H1 (cell line): ENCODE measurements around the gene BMP4. TPM values are rescaled to one million over a fixed set of nuclear protein-coding genes. Genes with fewer than 3 reads are reported as not detected.

Source experiments
- CTCF ChIA-PET: fragments of 300-600 bp; sonication (Branson Sonifier 250); formaldehyde crosslinking; loops from one replicate; lab custom pipeline; 2021; ENCODE audit not compliant: partially characterized antibody; lab: Charles Lee
- POLR2A ChIA-PET: fragments of 300-600 bp; sonication (Branson Sonifier 250); formaldehyde crosslinking; loops from one replicate; lab custom pipeline; 2021; ENCODE audit warnings: inconsistent platforms; ENCODE audit not compliant: partially characterized antibody; lab: Charles Lee
- DNase-seq, 2 experiments: peaks; one replicate each; pipeline versions ENCODE4 v3.0.0 to v3.0.0-alpha.2; 2010 to 2022; ENCODE audit warnings: low spot score in 2 of 2, low read depth in 1 of 2, mixed read lengths in 1 of 2
- FAIRE-seq: peaks from 2 replicates; lab custom pipeline; 2011; peaks lifted over from hg19 to GRCh38; lab: Jason Lieb, UNC
- H2AFZ ChIP-seq: 2 replicates; pipeline ENCODE4 v1.8.1; 2012; ENCODE audit warnings: low read length, inconsistent platforms
- H2AK5ac ChIP-seq: 2 replicates; pipeline ENCODE4 v1.6.1; 2013; ENCODE audit warnings: low read depth, low read length
- H2BK120ac ChIP-seq: replicated peaks from 2 replicates; pipeline ENCODE3; 2013; ENCODE audit warnings: low read depth, low read length, inconsistent platforms
- H2BK12ac ChIP-seq: 2 replicates; pipeline ENCODE4 v1.6.1; 2013; ENCODE audit warnings: low read depth, low read length
- H2BK15ac ChIP-seq: 2 replicates; pipeline ENCODE4 v1.6.1; 2013; ENCODE audit warnings: low read length
- H2BK20ac ChIP-seq: 2 replicates; pipeline ENCODE4 v1.6.1; 2013; ENCODE audit warnings: low read length
- H2BK5ac ChIP-seq: 2 replicates; pipeline ENCODE4 v1.6.1; 2013; ENCODE audit warnings: low read depth, low read length
- H3K14ac ChIP-seq: 2 replicates; pipeline ENCODE4 v1.6.1; 2013; ENCODE audit warnings: inconsistent platforms; ENCODE audit not compliant: insufficient read length
- H3K18ac ChIP-seq: 2 replicates; pipeline ENCODE4 v1.6.1; 2013; ENCODE audit warnings: low read length; ENCODE audit errors: extremely low read depth
- H3K23ac ChIP-seq: 2 replicates; pipeline ENCODE4 v1.6.1; 2013; ENCODE audit warnings: inconsistent platforms; ENCODE audit not compliant: insufficient read length
- H3K23me2 ChIP-seq: 2 replicates; pipeline ENCODE4 v1.6.1; 2013; ENCODE audit warnings: low read depth, low read length
- H3K27ac ChIP-seq: 2 replicates; pipeline ENCODE4 v1.6.1; 2011; ENCODE audit warnings: low read depth, low read length, inconsistent platforms
- H3K27me3 ChIP-seq, 4 experiments: replicated peaks in 1 of 4; 1 replicate in 1 of 4; 2 replicates in 3 of 4; pipeline versions ENCODE4 v1.6.1 to v1.8.1; 2011 to 2013; ENCODE audit warnings: low read length in 3 of 4, mild to moderate bottlenecking in 3 of 4, inconsistent platforms in 2 of 4, mixed read lengths in 2 of 4, moderate library complexity in 1 of 4; ENCODE audit not compliant: control insufficient read depth in 3 of 4, insufficient read depth in 3 of 4; ENCODE audit errors: extremely low read depth in 1 of 4
- H3K36me3 ChIP-seq, 4 experiments: 2 replicates each; pipeline versions ENCODE4 v1.6.1 to v1.8.1; 2011 to 2013; ENCODE audit warnings: mild to moderate bottlenecking in 4 of 4, low read length in 3 of 4, moderate library complexity in 2 of 4, control low read depth in 1 of 4, inconsistent platforms in 1 of 4; ENCODE audit not compliant: insufficient read depth in 4 of 4, control insufficient read depth in 2 of 4
- H3K4ac ChIP-seq: replicated peaks from 2 replicates; pipeline ENCODE3; 2013; ENCODE audit warnings: low read length, low read depth, mixed read lengths, inconsistent platforms; ENCODE audit not compliant: insufficient read length
- H3K4me1 ChIP-seq, 4 experiments: replicated peaks in 1 of 4; 1 replicate in 1 of 4; 2 replicates in 3 of 4; pipeline versions ENCODE4 v1.6.1 to v1.8.1; 2011 to 2013; ENCODE audit warnings: low read length in 3 of 4, inconsistent platforms in 2 of 4, mixed read lengths in 1 of 4; ENCODE audit not compliant: insufficient read depth in 4 of 4, control insufficient read depth in 3 of 4
- H3K4me2 ChIP-seq, 2 experiments: 2 replicates each; pipeline versions ENCODE4 v1.6.1 to v1.8.1; 2011 to 2013; ENCODE audit warnings: low read depth in 2 of 2, low read length in 2 of 2, control low read depth in 1 of 2, inconsistent platforms in 1 of 2, mild to moderate bottlenecking in 1 of 2; ENCODE audit not compliant: insufficient read depth in 1 of 2
- H3K4me3 ChIP-seq, 4 experiments: fragments of 200-600, 300-600 bp in 1 of 4; sonication (generic), shearing (Covaris generic), sonication (Bioruptor Twin) in 1 of 4; 2 replicates each; pipeline versions ENCODE4 v1.5.1 to v1.8.1; 2011 to 2016; ENCODE audit warnings: low read length in 4 of 4, low read depth in 3 of 4, control low read depth in 2 of 4, inconsistent platforms in 2 of 4, mild to moderate bottlenecking in 2 of 4, mixed read lengths in 1 of 4, moderate library complexity in 1 of 4; ENCODE audit not compliant: insufficient read depth in 2 of 4; ENCODE audit errors: extremely low read depth in 1 of 4
- H3K56ac ChIP-seq: replicated peaks from 2 replicates; pipeline ENCODE3; 2013; ENCODE audit warnings: low read depth, mild to moderate bottlenecking, mixed read lengths, low read length, inconsistent platforms; ENCODE audit not compliant: insufficient read length
- H3K79me1 ChIP-seq: 2 replicates; pipeline ENCODE4 v1.6.1; 2013; ENCODE audit warnings: low read depth, low read length, control low read depth
- H3K79me2 ChIP-seq, 2 experiments: 2 replicates each; pipeline versions ENCODE4 v1.6.1 to v1.8.1; 2012 to 2013; ENCODE audit warnings: low read length in 2 of 2, mild to moderate bottlenecking in 2 of 2, inconsistent platforms in 1 of 2; ENCODE audit not compliant: insufficient read depth in 2 of 2, control insufficient read depth in 1 of 2
- H3K9ac ChIP-seq, 4 experiments: replicated peaks in 1 of 4; 1 replicate in 1 of 4; 2 replicates in 3 of 4; pipeline versions ENCODE4 v1.6.1 to v1.8.1; 2011 to 2013; ENCODE audit warnings: low read depth in 3 of 4, low read length in 3 of 4, control low read depth in 2 of 4, mild to moderate bottlenecking in 2 of 4, moderate library complexity in 2 of 4, inconsistent platforms in 1 of 4; ENCODE audit errors: extremely low read depth in 1 of 4
- H3K9me3 ChIP-seq, 2 experiments: 2 replicates each; pipeline versions ENCODE4 v1.6.1 to v1.8.1; 2012 to 2013; ENCODE audit warnings: mild to moderate bottlenecking in 2 of 2, moderate library complexity in 2 of 2, control low read depth in 1 of 2, inconsistent platforms in 1 of 2, low read depth in 1 of 2, low read length in 1 of 2, mixed read lengths in 1 of 2; ENCODE audit not compliant: insufficient read depth in 2 of 2
- H4K20me1 ChIP-seq, 2 experiments: replicated peaks in 1 of 2; 2 replicates each; pipeline versions ENCODE3 to v1.8.1; 2011 to 2013; ENCODE audit warnings: inconsistent platforms in 2 of 2, low read length in 2 of 2, mild to moderate bottlenecking in 1 of 2; ENCODE audit not compliant: insufficient read depth in 2 of 2, control insufficient read depth in 1 of 2
- H4K5ac ChIP-seq: 2 replicates; pipeline ENCODE4 v1.6.1; 2013; ENCODE audit warnings: low read length, low read depth, mixed read lengths, inconsistent platforms; ENCODE audit not compliant: insufficient read length
- H4K8ac ChIP-seq: 2 replicates; pipeline ENCODE4 v1.8.0; 2013; ENCODE audit warnings: mild to moderate bottlenecking, moderate library complexity, low read length, inconsistent platforms; ENCODE audit not compliant: insufficient read depth; ENCODE audit errors: extremely low read depth
- H4K91ac ChIP-seq: replicated peaks from 2 replicates; pipeline ENCODE3; 2013; ENCODE audit warnings: low read length, mixed read lengths, inconsistent platforms; ENCODE audit not compliant: insufficient read length
- ASH2L ChIP-seq: fragments of 200-600, 300-600 bp; sonication (generic); IDR thresholded peaks from one replicate; pipeline ENCODE4 v1.7.1; 2017; ENCODE audit warnings: low read length
- BCL11A ChIP-seq, 2 experiments: IDR thresholded peaks; one replicate each; pipeline ENCODE4 v1.6.1; 2011; ENCODE audit warnings: low read depth in 2 of 2, low read length in 2 of 2, mild to moderate bottlenecking in 2 of 2
- CEBPB ChIP-seq: IDR thresholded peaks from 2 replicates; pipeline ENCODE4 v1.6.1; 2012; ENCODE audit warnings: low read depth, low read length
- HDAC2 ChIP-seq, 2 experiments: fragments of 300-600 bp in 1 of 2; sonication (generic) in 1 of 2; IDR thresholded peaks; 2 replicates each; pipeline ENCODE4 v1.6.1; 2011 to 2012; ENCODE audit warnings: low read depth in 2 of 2, low read length in 2 of 2, mild to moderate bottlenecking in 2 of 2, moderate library complexity in 2 of 2, borderline replicate concordance in 1 of 2, inconsistent platforms in 1 of 2
- RFX5 ChIP-seq: IDR thresholded peaks from 2 replicates; pipeline ENCODE4 v1.6.1; 2011; ENCODE audit warnings: low read depth, low read length, improper control_type of control experiment, borderline replicate concordance
- RXRA ChIP-seq: IDR thresholded peaks from 2 replicates; pipeline ENCODE4 v1.6.1; 2011; ENCODE audit warnings: low read depth, mild to moderate bottlenecking, low read length, moderate library complexity; ENCODE audit not compliant: insufficient read depth
- SIRT6 ChIP-seq: IDR thresholded peaks from one replicate; pipeline ENCODE4 v1.7.1; 2012; ENCODE audit warnings: low read length, inconsistent platforms
- TBP ChIP-seq: IDR thresholded peaks from 2 replicates; pipeline ENCODE4 v1.6.1; 2011; ENCODE audit warnings: low read depth, low read length, improper control_type of control experiment
- ZNF274 ChIP-seq: IDR thresholded peaks from 2 replicates; pipeline ENCODE4 v1.7.0; 2012; ENCODE audit warnings: low read length, borderline replicate concordance; ENCODE audit errors: extremely low read depth
- WGBS, 2 experiments: shearing (Covaris generic) in 1 of 2; methylation state at CpG; one replicate each; pipeline versions ENCODE4 v1.1.6 to v1.1.7; 2013 to 2015; ENCODE audit warnings: low lambda C conversion rate in 2 of 2, mixed read lengths in 2 of 2, inconsistent platforms in 1 of 2, low coverage in 1 of 2, missing lambda C conversion rate in 1 of 2; ENCODE audit not compliant: insufficient replicate concordance in 2 of 2, insufficient coverage in 1 of 2, insufficient read length in 1 of 2; ENCODE audit errors: extremely low coverage in 1 of 2, missing lambda C conversion rate in 1 of 2; 5-methylcytosine and 5-hydroxymethylcytosine counted together
- polyA plus RNA-seq, 7 experiments: library from polyadenylated mRNA; depleted of rRNA in 3 of 7; stranded (reverse) in 5 of 7; unstranded in 2 of 7; fragments of >200 nt in 5 of 7; fragments of 200-250 nt in 2 of 7; gene quantifications; 1 replicate in 5 of 7; 2 replicates in 1 of 7; 4 replicates in 1 of 7; pipeline versions ENCODE4 v1.2.1 to v1.2.3, GENCODE V29; 2011 to 2013; ENCODE audit warnings: missing spikeins in 2 of 7, mixed read lengths in 2 of 7
- total RNA-seq: library from RNA; stranded (reverse); fragmentation: NEBNext Ultra II Directional; extraction: Animal tissue kit (Norgen Biotek cat#: 25700); gene quantifications from 2 replicates; pipeline ENCODE4 v1.2.1, GENCODE V29; 2021
- TF ChIP-seq, protein P1 (sequence below): IDR thresholded peaks from 2 replicates; pipeline ENCODE4 v1.6.1; 2012; ENCODE audit warnings: inconsistent platforms

The BMP4 gene
- total and polyA plus RNA-seq, 2 of the 8 experiments (the other 6 are each of a cell fraction or from before 2014, with no cell fraction given), result 2.3 to 5.4 TPM

DNA sequence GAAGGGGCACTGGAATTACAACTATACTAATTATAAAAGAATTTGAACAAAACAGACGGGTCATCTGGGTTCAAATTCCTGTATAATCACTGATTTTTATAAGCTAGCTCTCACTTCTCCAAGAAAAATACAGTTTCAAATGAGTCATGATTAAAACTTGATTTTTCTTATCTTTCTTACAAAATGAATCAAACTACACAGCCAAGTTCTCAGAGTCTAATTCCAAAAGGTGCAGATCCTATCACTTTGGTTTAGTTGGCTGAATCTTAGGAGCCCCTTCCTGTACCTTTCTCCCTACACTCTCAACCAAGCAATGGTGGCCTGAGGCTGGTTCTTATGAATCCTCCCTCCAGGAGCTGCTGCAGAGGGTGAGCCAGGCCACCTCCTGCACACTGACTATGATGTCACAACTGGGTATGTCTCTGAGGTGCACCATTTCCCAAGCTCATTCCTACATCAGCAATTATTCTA is 43.8 kb upstream of the BMP4 start:
- FAIRE-seq (no peak), DNase-seq (no peak)

More for the DNA sequence above, 43.8 kb upstream of the BMP4 start:
- Histone ChIP-seq H4K8ac (no peak overlapping the region), H3K14ac (no peak overlapping the region), H3K79me1 (no peaks in the 10 kb centered on the region), H4K91ac (no peak overlapping the region), H3K4me1 (0 out of 7 replicates have a peak, but pooled peaks cover 0 to 2% (median 0%) of the 10 kb centered on the region in 4 experiments), H3K9me3 (no peaks in the 10 kb centered on the region), H3K23me2 (no peaks in the 10 kb centered on the region), H2AK5ac (no peak overlapping the region), H3K9ac (no peak overlapping the region), H3K18ac (no peak overlapping the region; the same call in 1 of the 2 replicates), H2BK120ac (no peak overlapping the region), H2BK15ac (no peak overlapping the region), H3K27ac (no peak overlapping the region), H2BK5ac (no peak overlapping the region), H3K56ac (no peak overlapping the region), H2BK12ac (no peak overlapping the region), H3K23ac (no peak overlapping the region), H3K4ac (no peak overlapping the region), H4K20me1 (no peaks in the 10 kb centered on the region), H3K4me3 (no peak overlapping the region), H3K36me3 (no peaks in the 10 kb centered on the region), H2BK20ac (no peak overlapping the region), H3K27me3 (no peaks in the 10 kb centered on the region), H3K79me2 (no peaks in the 10 kb centered on the region), H4K5ac (no peak overlapping the region), H2AFZ (no peak overlapping the region), H3K4me2 (no peak overlapping the region)
- POLR2A ChIA-PET, result no interaction called here
- TF ChIP-seq, protein P1, sequence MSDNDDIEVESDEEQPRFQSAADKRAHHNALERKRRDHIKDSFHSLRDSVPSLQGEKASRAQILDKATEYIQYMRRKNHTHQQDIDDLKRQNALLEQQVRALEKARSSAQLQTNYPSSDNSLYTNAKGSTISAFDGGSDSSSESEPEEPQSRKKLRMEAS, result no peak
- no peak for TF ChIP-seq HDAC2 (IDR thresholded peaks at IDR 0.05; ENCODE audit: borderline replicate concordance in 1 of 2, low read depth in 2 of 2, low read length in 2 of 2)
- no peak for TF ChIP-seq ASH2L
- no peak for TF ChIP-seq RFX5
- no peak for TF ChIP-seq CEBPB
- no peak for TF ChIP-seq SIRT6
- TF ChIP-seq ZNF274, result no peak
- no peak for TF ChIP-seq TBP
- no peak for TF ChIP-seq BCL11A (IDR thresholded peaks at IDR 0.05; ENCODE audit: low read depth in 2 of 2, low read length in 2 of 2)
- no peak for TF ChIP-seq RXRA
- CTCF ChIA-PET, result interaction anchor here (0.7 to 2.5 kb wide), 19 partner anchors 8 to 525 kb away, joined by 3 to 13 read pairs (median 5); partner anchors contain the start of gene BMP4
- WGBS, 2 experiments, result 94% methylated on average over 1 of the region's 1 CpG; no CpG with 5 or more reads in 1 of the 2 experiments
